Epidermal melanocyte (primary cell): ENCODE data around the gene SUSD6.
"Not testable (repeated sequence)": the region's sequence is repeated elsewhere in the genome, so short reads cannot be mapped to it uniquely, and the experiment has no call there.

Source experiments
- DNase-seq: peaks from one replicate; pipeline ENCODE4 v3.0.0; 2011; ENCODE audit warnings: low spot score; ENCODE audit not compliant: insufficient read length

The SUSD6 gene

DNA sequence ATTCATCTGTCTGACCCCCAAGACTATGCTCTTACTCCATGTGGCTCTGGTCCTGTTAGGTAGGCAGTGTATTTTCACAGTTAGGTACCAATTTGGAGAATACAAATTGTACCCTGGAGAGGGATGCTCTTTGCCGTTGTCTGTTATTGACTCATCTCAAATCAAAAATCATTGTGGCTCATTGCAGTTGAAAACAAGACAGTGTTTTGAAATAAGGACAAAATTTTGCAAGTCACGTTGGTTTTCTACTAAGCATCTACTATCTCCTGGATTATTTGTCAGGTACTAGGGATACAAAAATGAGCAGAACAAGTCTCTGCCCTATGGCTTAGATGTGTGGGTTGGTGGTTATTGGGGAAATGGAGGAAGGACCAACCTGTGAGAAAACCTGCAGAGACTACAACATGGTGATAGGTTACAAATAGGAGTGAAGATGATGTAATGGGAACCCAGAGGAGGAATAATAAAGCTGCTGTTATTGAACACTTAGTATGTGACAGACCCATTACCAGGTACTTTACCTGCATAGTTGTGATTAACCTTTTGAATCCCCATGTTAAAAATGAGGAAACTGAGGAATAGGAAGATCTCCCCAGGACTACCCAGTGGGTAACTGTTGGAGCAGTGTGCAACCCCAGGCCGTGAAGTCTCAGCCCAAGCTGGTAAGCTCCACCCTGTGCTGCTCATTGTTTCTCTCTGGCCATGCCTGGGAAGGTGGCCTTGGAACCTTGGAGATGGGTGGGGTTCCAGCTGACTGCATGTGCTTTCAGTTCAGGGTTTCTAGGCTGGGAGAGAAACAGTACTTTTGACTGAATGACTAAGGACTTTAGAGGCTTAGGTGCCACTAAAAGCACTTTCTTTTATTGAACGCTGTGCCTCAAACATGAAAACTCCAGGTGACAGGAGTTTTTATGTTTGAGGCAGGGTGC lies 82.7 kb downstream of the SUSD6 start:
- no peak for DNase-seq

DNA sequence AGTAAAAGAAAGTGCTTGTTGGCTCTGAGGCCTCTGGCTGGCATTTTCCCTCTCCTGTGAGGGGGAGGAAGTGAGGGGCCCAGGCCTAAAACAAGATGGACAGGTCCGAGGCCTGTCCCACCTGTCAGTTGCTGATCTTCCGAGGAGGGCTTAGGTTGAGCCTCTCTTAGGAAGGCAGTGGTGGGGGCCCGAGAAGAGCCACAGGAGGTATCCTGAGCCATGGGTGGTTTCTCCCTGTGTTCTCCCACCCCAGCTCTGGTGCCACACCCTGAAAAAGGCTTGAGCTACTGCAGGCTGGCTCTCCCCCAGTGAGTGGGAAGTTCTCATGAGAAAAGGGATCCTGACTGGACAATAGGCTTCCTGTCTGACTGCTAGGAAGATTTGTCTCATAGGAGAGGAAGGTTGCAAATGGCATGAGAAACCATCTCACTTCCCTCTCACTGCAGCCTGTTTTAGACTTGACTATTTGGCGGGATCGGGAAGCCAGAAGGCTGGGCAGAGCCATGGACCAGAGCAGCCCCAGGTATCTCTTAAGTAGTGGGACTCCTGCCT lies 83.4 kb downstream of the SUSD6 start:
- no peak for DNase-seq

DNA sequence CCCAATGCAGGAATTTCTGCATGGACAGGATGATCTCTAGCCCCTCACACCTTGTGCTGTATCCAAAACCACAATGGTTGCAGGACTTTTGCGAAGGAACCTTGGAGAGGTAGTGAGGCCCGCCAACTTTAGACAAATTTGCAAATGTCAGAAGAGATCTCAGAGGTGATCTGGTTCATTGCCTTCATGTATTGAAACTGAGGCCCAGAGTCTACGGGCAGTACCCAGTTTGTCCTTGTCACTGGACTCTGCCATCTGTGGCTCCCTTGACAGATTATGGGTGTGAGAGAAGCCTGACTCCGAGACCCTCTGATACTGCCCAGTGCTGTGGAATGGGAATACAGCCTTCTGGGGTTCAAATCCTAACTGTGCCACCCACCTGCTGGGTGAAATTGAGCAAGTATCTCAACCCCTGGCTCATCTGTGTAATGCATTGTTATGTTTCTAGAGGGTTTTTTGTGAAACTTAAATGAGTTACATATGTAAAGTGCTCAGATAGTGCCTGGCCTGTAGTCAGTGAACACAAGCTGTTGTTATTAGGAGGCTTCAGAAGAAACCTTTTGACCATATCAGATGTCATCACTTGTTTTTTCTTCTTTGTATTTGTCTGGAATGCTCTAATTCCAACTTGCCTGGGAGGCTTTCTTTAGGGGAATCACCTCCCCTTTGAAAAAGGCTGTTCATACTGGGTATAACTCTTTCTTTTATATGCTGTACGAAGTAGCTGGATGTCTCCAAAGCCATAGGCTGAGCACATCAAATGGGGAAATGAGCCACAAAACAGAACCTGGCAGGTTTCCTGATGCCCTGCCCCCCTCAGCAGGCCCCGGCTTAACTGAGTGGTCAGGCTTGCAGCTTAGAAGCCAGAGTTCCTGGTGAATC lies 84.2 kb downstream of the SUSD6 start:
- no peak for DNase-seq

DNA sequence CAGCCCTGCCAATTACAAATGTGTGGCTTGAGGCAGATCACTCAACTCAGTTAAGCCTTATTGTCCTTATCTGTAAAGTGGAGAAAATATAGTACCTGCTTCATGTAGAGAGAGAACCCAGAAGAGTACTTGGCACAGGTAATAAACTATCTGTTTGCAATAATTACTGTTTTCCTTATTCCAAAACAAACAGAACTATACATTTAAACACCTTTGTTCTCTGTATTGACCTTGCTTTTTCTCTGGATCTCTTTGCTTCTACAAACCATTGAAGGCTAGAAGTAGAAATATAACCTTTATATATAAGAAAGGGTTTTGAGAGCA lies 84.8 kb downstream of the SUSD6 start:
- no peak for DNase-seq

DNA sequence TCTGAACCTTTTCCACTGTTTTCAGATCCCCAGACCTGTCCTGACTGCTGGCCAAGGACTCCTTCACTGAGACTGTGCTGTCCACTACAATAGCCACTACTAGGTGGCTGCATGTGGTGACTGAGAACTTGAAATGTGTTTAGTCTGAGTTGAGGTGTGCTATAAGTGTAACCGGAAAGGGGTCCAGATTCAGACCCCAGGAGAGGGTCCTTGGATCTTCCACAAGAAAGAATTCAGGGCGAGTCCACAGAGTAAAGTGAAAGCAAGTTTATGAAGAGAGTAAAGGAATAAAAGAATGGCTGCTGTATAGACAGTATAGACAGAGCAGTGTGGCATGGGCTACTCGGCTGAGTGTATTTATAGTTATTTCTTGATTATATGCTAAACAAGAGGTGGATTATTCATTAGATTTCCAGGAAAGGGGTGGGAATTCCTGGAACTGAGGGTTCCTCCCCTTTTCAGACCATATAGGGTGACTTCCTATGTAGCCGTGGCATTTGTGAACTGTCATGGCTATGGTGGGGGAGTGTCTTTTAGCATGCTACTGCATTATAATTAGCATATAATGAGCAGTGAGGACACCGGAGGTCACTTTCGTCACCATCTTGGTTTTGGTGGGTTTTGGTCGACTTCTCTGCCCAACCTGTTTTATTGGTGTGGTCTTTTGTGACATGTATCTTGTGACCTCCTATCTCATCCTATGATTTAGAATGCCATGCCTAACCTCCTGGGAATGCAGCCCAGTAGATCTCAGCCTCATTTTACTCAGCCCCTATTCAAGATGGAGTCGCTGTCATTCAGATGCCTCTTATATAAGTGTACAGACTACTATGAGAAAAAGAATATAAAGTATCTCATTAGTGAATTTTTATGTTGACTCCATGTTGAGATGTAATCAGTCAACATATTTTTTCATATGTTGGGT lies 85.5 kb downstream of the SUSD6 start:
- DNase-seq, result no peak

DNA sequence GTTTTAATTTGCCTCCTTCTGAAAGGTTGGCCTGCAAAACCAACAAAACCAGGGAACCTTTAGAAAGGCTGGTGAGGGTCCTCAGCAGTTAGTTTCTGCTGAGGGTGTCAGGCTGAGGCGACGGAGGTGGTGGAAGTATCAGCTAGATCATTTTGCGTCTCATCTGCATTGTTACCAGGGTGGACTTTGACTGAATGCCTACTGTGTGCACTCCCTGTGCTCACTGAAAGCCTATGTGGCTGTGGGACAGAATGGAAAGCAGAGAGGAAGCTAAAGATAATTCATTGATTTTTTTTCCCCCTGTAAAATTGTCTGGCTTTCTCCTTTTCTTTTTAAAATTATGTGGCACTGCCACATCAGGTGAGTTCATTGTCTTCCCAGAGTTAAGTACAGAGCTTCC lies 87.2 kb downstream of the SUSD6 start:
- DNase-seq, result no peak

DNA sequence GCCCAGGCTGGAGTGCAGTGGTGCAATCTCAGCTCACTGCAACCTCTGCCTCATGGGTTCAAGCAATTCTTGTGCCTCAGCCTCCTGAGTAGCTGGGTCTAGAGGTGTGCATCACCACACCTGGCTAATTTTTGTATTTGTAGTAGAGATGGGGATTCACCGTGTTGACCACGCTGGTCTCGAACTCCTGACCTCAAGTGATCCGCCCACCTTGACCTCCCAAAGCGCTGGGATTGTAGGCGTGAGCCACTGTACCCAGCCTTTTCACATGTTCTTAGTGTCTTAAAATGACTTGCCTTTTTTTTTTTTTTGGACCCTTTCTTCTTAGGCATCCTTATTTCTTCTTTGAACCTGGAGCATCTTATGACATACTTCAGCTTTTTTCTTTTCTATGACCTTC lies 87.8 kb downstream of the SUSD6 start:
- not testable (repeated sequence) for DNase-seq

DNA sequence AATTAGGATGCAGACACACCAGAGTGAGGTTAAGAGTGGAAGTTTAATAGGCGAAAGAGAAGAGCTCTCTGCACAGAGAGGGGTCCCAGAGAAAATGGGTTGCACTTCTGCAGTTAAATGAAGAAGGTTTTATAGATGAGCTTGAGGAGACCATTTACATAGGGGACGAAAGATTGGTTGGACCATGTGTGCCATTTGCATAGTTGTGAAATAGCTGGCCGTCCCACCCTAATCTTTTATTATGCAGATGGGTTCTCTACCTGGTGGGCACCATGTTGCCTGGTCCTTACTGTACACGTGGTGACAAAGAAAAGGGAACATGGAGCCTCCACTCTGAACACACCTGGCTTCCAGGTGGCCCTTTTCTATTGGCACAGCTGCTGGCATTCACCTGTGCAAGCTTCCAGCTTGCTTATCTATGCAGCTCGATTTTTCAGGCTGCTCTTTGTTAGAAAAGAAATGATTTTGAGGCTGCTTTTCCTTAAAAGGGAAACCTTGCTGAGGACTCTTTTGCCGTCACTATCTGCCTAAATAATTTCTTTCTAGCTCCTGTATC lies 88.4 kb downstream of the SUSD6 start:
- DNase-seq, result no peak

DNA sequence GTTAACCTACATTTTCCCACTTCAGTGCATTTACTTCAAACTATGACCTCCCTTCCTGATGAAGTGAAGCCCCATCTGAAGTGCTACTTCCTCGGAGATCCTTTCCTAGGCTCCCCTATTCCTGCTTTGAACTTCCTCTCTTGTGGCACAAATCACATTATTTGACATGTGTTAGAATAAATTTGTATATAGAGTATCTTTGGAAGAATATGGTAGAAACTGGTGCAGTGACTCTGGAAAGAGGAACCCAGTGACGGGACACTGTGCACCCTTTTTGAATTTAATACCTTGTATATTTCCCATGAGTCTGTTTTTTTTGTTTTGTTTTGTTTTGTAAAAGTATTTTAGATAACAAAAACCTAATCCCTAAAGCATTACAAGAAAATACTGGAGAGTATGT lies 89.2 kb downstream of the SUSD6 start:
- no peak for DNase-seq

DNA sequence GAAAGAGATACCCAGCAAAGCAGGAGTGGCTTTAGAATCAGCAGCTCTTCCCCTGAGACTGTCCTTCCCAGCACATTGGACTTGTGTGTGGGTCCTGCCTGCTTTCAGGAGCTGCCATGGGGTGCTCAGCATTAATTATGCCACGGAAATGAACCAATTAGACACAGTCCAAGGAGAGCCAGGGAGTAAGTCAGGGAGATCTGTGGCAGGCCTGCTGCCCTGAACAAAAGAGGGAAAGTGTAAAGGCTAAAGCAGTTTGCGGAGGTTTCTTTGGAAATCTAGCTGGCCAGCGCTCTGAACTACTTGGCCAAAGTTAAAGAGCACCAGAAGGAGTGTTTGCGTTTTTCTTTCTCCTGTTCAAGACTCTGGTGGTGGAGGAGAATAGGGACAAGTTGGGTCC lies 89.9 kb downstream of the SUSD6 start:
- DNase-seq, result no peak

DNA sequence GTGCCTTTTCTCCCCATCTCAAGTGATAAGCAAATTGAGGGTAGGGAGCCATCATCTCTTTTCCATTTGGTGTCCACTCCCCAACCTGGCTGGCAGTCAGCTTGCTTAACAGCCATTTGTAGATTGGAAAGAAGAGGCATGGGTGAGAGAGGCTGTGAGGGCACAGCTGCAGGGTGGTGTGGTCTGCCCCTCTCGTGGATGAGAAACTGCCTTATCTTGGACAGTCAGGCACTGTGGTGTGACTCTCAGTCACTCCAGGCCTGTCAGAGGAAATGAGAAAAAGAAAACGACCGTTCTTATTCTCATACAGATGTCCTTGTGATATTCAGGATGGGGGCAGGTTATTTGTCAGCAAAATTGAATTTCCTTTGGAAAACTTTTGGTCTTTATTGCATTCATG lies 90.5 kb downstream of the SUSD6 start:
- DNase-seq, result no peak

DNA sequence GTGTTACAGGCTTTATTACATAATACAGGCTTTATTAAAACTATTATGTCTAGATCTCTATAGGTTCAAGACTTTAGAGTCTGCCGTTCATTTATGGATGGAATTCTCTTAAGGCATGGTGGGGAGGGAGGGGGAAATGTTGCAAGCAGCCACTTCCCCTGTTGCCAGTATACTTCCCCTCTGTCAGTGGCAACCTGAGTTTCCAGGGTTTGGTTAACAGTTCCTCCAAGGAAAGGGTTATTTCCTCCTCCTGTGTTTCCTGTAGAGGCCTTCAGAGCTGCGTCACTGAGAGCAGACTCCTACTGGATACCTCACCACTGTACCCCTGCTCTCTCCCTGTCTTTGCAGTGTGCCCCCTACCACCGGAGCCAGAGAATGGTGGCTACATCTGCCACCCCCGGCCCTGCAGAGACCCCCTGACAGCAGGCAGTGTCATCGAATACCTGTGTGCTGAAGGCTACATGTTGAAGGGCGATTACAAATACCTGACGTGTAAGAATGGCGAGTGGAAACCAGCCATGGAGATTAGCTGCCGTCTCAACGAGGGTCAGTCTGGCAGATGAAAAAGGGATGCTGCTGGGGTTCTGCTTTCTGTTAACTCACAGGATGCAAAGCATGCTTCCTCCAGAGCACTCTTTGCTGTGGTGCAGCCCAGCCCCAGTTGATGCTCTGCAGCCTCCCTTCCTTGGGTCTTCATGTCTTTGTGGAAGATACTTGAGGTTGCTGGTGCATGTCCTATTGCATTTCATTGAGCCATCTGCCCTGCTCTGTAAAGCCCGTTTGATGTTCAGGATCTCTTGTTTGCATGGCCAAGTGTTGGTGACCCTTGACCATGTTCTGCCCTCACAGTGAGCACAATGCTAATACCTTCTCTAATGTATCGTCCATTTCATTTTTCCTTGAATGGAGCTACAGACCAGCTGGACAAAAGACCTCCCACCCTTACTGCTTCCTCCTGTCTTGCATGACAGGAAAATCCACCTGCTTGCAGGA lies 91.9 kb downstream of the SUSD6 start:
- no peak for DNase-seq

DNA sequence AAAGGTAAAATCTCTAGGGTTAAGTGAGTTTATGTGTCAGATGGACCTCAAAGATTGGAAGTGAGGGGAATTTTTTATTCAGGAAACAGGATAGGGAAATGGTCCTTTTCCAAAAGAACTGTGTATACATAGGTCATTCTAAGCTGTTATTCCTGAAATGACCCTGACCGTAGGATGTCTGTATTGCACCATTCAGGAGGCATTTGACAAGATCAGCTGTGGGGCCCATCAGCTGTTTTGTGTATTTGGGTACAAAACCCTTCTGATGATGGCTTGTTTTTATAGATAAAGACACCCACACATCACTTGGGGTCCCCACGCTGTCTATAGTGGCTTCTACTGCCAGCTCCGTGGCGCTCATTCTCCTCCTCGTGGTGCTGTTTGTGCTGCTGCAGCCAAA lies 92.9 kb downstream of the SUSD6 start:
- no peak for DNase-seq

DNA sequence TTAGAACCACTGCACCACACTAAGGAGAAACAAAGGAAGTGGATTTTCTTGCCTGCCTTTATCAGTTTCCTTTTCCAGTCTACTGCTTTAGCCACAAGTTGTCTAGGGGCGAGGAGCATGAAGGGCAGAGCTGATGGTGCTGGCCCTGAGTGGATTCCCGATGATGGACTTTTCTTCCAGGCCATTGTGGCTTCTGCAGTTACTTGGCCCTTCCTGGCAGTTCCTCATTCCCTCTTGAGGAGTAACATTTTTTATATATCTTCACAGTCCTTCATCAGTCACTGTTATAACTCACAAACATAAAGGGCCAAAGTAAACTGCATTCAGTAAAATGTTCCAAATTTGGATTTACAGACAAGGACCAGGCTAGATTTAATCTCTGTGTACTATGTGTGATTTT lies 94.3 kb downstream of the SUSD6 start:
- no peak for DNase-seq

DNA sequence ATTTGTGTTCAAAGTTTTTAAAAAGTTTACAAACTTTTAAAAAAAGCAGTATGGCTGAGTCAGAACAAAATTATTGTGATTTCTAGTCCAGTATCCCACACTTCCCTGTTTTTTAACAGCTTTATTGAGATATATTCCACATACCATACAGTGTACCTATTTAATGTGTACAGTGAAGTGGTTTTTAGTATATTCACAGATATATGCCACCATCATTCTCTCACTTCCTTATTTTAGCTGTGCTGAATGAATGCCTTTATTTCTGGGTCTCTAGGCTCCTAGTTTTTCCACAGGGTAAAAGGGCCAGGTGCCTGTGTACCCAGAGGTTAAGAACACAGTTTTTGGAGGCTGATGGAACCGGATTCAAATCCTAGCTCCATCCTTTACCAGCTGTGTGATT lies 96.7 kb downstream of the SUSD6 start:
- no peak for DNase-seq

DNA sequence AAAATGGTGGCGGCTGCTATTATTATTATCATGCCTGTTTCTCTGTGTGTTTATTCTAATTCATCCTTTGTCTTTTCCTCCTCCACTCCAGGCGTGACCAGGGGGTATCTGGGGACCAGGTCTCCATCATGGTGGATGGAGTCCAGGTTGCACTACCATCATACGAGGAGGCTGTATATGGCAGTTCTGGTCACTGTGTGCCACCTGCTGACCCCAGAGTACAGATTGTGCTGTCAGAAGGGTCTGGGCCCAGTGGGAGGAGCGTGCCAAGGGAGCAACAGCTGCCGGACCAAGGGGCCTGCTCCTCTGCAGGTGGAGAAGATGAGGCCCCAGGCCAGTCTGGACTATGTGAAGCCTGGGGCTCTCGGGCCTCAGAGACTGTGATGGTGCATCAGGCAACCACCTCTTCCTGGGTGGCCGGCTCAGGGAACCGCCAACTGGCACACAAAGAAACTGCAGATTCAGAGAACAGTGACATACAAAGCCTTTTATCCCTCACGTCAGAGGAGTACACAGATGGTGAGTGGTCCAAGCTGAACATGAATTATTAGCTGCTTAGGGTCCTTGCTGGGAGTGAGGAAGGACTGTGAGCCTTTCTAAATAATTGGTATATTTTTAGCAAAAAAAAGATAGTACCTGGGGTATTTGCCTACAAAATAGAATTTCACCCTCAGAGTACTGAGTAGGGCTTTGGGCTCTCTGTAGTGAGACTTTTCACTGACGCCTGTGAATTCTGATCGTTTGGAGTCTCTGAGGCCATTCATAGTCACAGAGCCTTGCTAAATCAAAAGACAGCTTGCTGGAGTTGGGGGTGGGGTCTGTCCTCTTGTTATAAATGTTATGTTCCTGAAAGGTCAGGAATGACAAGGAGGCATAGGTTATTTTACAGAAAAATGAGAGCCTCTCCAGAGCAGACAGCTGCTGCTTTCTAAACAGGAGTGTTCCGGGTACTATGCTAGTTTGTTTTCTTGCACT lies 97.5 kb downstream of the SUSD6 start:
- DNase-seq, result no peak

DNA sequence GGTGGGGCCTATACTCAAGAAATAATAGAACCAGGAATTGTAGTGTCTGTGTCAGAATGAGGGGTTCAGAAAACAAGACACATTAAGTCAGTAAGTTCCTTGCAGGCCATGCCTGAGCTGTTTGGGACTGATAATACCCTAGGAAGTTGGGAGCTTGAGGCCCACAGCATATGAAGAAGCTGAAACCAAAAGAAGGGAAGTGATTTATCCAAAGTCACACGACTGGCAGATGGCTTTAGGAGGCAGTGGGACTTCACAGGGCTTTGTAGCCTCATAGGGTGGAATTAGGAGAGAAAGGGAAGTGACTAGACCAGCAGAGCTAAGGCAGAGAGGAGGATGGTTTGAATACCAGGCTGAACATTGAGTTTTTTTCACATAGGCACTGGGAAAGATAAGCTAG lies 99.0 kb downstream of the SUSD6 start:
- no peak for DNase-seq

DNA sequence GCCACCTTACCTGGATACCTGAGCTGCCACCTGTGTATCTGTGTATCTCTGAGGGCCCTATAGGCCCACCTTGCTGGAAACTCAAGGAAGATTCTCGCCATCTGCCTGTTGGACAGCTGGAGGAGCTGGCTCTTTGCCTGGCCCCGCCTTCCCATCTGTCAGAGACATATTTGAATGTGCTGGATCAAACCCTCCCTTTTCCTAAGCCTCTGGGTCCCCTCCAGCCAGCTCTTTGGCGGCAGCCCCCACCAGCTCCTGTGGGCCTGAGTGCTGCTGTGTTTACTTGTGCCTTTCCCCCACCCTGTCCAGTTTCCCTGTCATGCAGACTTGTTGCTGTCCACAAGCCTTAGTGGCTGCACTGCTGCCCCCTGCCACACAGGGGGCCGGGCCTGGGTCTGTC lies 99.7 kb downstream of the SUSD6 start:
- no peak for DNase-seq

DNA sequence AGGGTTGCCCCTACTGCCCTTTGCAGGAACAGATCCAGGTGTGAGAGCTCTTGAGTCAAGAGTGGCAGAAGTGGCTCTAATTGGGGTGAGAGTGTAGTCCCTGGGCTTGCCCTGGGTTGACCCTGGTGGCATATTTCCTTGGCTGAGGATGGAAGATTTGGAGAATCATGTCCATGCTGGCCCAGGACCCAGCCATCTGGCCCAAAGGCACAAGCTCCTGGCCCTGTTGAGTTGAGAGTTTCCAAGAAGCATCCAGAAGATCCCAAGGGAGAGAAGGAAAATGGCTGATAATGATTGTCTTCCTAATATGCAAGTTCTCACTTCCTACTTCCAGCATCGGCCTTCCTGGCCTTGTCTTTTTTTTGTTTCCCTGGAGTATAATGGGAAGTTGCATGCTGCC lies 100.1 kb downstream of the SUSD6 start:
- DNase-seq, result no peak
